Lower leg skin (tissue), 4 donors: Measurements from ENCODE around the gene MUC4. TPM values are rescaled to one million over a fixed set of nuclear protein-coding genes. Genes with fewer than 3 reads are reported as not detected.
"Not testable (repeated sequence)": the region's sequence is repeated elsewhere in the genome, so short reads cannot be mapped to it uniquely, and the experiment has no call there.

Experiments
- DNase-seq, 2 donors: peaks; one replicate each; pipeline ENCODE4 v3.0.0-alpha.2; 2019; ENCODE audit warnings: low spot score in 2 of 2
- H3K4me3 ChIP-seq: fragments of 200-600 bp; sonication (generic); 2 replicates; pipeline ENCODE4 v1.5.1; 2017; ENCODE audit warnings: mild to moderate bottlenecking, low read depth; ENCODE audit not compliant: poor library complexity, severe bottlenecking
- POLR2A ChIP-seq, 2 donors: fragments of 450-650 bp; IDR thresholded peaks; one replicate each; pipeline ENCODE4 v1.6.1; 2016 to 2017; ENCODE audit warnings: antibody characterized with exemption in 2 of 2, mild to moderate bottlenecking in 1 of 2, moderate library complexity in 1 of 2
- WGBS, 2 donors: methylation state at CpG; one replicate each; pipeline ENCODE4 v1.1.5; 2018; 5-methylcytosine and 5-hydroxymethylcytosine counted together
- intact Hi-C: fragments of 100-400 bp; cut with DNase I; formaldehyde crosslinking; loops from one replicate; pipeline ENCODE4 v1.15.0; 2023; ENCODE audit warnings: low total_unique reads
- total RNA-seq, 4 donors: library from RNA; depleted of rRNA; stranded (reverse); fragments of >200 nt; gene quantifications; one replicate each; pipeline ENCODE4 v1.1.0, GENCODE V29; 2016
- TF ChIP-seq, protein P1 (sequence below), 3 donors: fragments of 450-650 bp; IDR thresholded peaks; one replicate each; pipeline ENCODE4 v1.5.1; 2016; ENCODE audit warnings: antibody characterized with exemption in 3 of 3, mild to moderate bottlenecking in 3 of 3, moderate library complexity in 2 of 3

MUC4 gene
- total RNA-seq, 4 donors from 2014 or later, result not detected

GRCh38 chr3:195715134-195715533, 96.6 kb downstream of the MUC4 start:
- 65 to 68% methylated on average over 4 of the region's 4 CpGs for WGBS, 2 donors
- no peak overlapping the region for H3K4me3 ChIP-seq
- no peak for DNase-seq
- intact Hi-C loops, result no loop called here
- TF ChIP-seq, protein P1, sequence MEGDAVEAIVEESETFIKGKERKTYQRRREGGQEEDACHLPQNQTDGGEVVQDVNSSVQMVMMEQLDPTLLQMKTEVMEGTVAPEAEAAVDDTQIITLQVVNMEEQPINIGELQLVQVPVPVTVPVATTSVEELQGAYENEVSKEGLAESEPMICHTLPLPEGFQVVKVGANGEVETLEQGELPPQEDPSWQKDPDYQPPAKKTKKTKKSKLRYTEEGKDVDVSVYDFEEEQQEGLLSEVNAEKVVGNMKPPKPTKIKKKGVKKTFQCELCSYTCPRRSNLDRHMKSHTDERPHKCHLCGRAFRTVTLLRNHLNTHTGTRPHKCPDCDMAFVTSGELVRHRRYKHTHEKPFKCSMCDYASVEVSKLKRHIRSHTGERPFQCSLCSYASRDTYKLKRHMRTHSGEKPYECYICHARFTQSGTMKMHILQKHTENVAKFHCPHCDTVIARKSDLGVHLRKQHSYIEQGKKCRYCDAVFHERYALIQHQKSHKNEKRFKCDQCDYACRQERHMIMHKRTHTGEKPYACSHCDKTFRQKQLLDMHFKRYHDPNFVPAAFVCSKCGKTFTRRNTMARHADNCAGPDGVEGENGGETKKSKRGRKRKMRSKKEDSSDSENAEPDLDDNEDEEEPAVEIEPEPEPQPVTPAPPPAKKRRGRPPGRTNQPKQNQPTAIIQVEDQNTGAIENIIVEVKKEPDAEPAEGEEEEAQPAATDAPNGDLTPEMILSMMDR (IDR thresholded peaks at IDR 0.05), result no peak
- TF ChIP-seq POLR2A (IDR thresholded peaks at IDR 0.05), result no peak

GRCh38 chr3:195714380-195715011, 97.2 kb downstream of the MUC4 start:
- WGBS, 2 donors, result 82 to 87% methylated on average over 6 of the region's 6 CpGs
- H3K4me3 ChIP-seq, result no peak overlapping the region
- no peak for DNase-seq
- intact Hi-C loops, result no loop called here
- TF ChIP-seq, protein P1 (IDR thresholded peaks at IDR 0.05), result no peak
- no peak for TF ChIP-seq POLR2A (IDR thresholded peaks at IDR 0.05)

- H3K4me3 ChIP-seq, intact Hi-C loops, DNase-seq: not testable (repeated sequence)
- whole genome bisulfite sequencing, 2 donors, result 22 to 42% methylated on average over 6 to 7 of the region's 9 CpGs
These were observed 98.6 kb downstream of the MUC4 start for GRCh38 chr3:195713150-195713549.

DNA sequence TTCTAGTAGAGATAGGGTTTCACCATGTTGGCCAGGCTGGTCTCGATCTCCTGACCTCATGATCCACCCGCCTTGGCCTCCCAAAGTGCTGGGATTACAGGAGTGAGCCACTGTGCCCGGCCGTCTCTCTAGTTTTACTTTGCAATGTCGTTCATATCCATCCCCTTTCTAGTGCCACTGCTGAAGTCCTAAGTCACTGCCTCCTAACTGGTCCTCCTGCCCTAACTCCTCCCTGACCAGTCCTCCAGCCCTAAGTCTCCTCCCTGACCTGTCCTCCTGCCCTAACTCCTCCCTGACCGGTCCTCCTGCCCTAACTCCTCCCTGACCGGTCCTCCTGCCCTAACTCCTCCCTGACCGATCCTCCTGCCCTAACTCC, 99.2 kb downstream of the MUC4 start:
- DNase-seq, H3K4me3 ChIP-seq, intact Hi-C loops: not testable (repeated sequence)
- WGBS, 2 donors, result 79 to 80% methylated on average over 7 to 8 of the region's 8 CpGs

GRCh38 chr3:195711813-195712534, 99.8 kb downstream of the MUC4 start:
- TF ChIP-seq, protein P1 (IDR thresholded peaks at IDR 0.05), result no peak
- TF ChIP-seq POLR2A (IDR thresholded peaks at IDR 0.05), result no peak
- 83 to 90% methylated on average over 12 of the region's 12 CpGs for WGBS, 2 donors
- H3K4me3 ChIP-seq, result no peak overlapping the region
- no peak for DNase-seq
- intact Hi-C loops, result no loop called here

DNA sequence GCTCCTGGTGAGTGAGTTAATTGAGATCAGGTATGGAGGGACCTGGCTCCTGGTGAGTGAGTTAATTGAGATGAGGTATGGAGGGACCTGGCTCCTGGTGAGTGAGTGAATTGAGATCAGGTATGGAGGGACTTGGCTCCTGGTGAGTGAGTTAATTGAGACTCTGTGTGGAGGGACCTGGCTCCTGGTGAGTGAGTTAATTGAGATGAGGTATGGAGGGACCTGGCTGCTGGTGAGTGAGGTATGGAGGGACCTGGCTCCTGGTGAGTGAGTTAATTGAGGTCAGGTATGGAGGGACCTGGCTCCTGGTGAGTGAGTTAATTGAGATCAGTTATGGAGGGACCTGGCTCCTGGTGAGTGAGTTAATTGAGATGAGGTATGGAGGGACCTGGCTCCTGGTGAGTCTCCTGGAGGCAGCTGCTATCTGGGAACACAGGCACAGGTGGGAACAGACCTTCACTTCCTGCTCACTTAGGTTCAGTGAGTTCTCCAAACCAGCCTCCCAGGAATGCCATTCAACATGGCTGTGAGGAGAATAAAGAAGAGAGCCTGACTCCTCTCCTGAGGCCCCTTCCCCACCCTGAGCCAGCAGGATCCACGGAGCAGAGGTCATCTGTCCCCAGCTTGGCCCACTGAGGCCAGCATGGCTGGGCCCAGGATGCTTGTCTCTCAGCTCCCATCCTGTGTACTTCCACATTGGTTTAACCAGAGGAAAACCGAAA, 100.5 kb downstream of the MUC4 start:
- H3K4me3 ChIP-seq, DNase-seq, intact Hi-C loops: not testable (repeated sequence)
- WGBS, 2 donors, result 78% methylated on average over 2 of the region's 2 CpGs

DNA sequence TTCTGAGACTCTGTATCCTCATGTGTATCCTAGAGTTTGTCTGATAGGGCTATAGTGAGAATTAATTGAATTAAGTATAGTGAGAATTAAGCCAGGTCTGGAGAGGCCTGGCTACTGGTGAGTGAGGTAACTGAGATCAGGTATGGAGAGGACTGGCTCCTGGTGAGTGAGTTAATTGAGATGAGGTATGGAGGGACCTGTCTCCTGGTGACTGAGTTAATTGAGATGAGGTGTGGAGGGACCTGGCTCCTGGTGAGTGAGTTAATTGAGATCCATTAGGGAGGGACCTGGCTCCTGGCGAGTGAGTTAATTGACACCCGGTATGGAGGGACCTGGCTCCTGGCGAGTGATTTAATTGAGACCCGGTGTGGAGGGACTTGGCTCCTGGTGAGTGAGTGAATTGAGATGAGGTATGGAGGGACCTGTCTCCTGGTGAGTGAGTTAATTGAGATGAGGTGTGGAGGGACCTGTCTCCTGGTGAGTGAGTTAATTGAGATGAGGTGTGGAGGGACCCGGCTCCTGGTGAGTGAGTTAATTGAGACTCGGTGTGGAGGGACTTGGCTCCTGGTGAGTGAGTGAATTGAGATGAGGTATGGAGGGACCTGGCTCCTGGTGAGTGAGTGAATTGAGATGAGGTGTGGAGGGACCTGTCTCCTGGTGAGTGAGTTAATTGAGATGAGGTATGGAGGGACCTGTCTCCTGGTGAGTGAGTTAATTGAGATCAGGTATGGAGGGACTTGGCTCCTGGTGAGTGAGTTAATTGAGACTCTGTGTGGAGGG, 101.4 kb downstream of the MUC4 start:
- H3K4me3 ChIP-seq, DNase-seq, intact Hi-C loops: not testable (repeated sequence)
- 63% methylated on average over 6 of the region's 6 CpGs for WGBS, 2 donors
